Peyer's patch (tissue), 4 donors: ENCODE measurements around the gene BLTP3B.

Experiments used
- CTCF ChIP-seq, 6 experiments: fragments of 450-650 bp in 4 of 6; fragments of 200-600 bp in 2 of 6; sonication (generic) in 1 of 6; IDR thresholded peaks; one replicate each; pipeline ENCODE4 v1.5.1; 2017 to 2019; ENCODE audit warnings: antibody characterized with exemption in 6 of 6, mild to moderate bottlenecking in 3 of 6, moderate library complexity in 1 of 6
- POLR2A ChIP-seq, 2 donors: fragments of 450-650 bp; IDR thresholded peaks; one replicate each; pipeline ENCODE4 v1.5.1; 2017; ENCODE audit warnings: antibody characterized with exemption in 2 of 2, mild to moderate bottlenecking in 2 of 2, moderate library complexity in 2 of 2

- TF ChIP-seq CTCF (IDR thresholded peaks at IDR 0.05) (no peak), POLR2A (IDR thresholded peaks at IDR 0.05) (no peak)
Observed at GRCh38 chr12:100164153-100164704, 21.6 kb upstream of the BLTP3B start.
